Hepatocyte (in vitro differentiated cells): ENCODE results near the gene PNPLA7. TPM values are rescaled to one million over a fixed set of nuclear protein-coding genes. Genes with fewer than 3 reads are reported as not detected.
A peak's percentile ranks its signal among the peaks of the same experiment; 100 is the strongest.

Experiments used
- DNase-seq: peaks from one replicate; pipeline ENCODE4 v3.0.0-alpha.2; 2016; ENCODE audit warnings: low spot score
- H2AFZ ChIP-seq: fragments of 200-600 bp; sonication (generic); 2 replicates; pipeline ENCODE4 v1.6.0; 2016; ENCODE audit warnings: antibody characterized with exemption, mild to moderate bottlenecking
- H3K27ac ChIP-seq: fragments of 200-600 bp; sonication (generic); 2 replicates; pipeline ENCODE4 v1.5.1; 2016; ENCODE audit warnings: mild to moderate bottlenecking
- H3K27me3 ChIP-seq: fragments of 200-600 bp; sonication (generic); 2 replicates; pipeline ENCODE4 v1.6.1; 2016
- H3K36me3 ChIP-seq: fragments of 200-600 bp; sonication (generic); replicated peaks from 2 replicates; pipeline ENCODE4 v1.5.1; 2016; ENCODE audit warnings: low read depth; ENCODE audit not compliant: insufficient read depth
- H3K4me1 ChIP-seq: fragments of 200-600 bp; sonication (generic); 2 replicates; pipeline ENCODE4 v1.5.1; 2016; ENCODE audit warnings: mild to moderate bottlenecking, moderate library complexity; ENCODE audit not compliant: insufficient read depth
- H3K4me2 ChIP-seq: fragments of 200-600 bp; sonication (generic); 2 replicates; pipeline ENCODE4 v1.6.0; 2016
- H3K4me3 ChIP-seq: fragments of 200-600 bp; sonication (generic); 2 replicates; pipeline ENCODE4 v1.5.1; 2016; ENCODE audit warnings: mild to moderate bottlenecking
- H3K79me2 ChIP-seq: fragments of 200-600 bp; sonication (generic); 2 replicates; pipeline ENCODE4 v1.6.0; 2017; ENCODE audit warnings: mild to moderate bottlenecking
- H3K9me2 ChIP-seq: fragments of 200-600 bp; sonication (generic); replicated peaks from 2 replicates; pipeline ENCODE4 v1.6.0; 2017; ENCODE audit warnings: mild to moderate bottlenecking; ENCODE audit not compliant: insufficient read depth
- H3K9me3 ChIP-seq: fragments of 200-600 bp; sonication (generic); 2 replicates; pipeline ENCODE4 v1.5.1; 2016; ENCODE audit warnings: low read depth, mild to moderate bottlenecking
- H4K20me1 ChIP-seq: fragments of 200-600 bp; sonication (generic); 2 replicates; pipeline ENCODE4 v1.6.0; 2016; ENCODE audit warnings: mild to moderate bottlenecking; ENCODE audit not compliant: insufficient read depth, poor library complexity, severe bottlenecking
- CTCF ChIP-seq: fragments of 200-600 bp; sonication (generic); IDR thresholded peaks from 2 replicates; pipeline ENCODE4 v1.5.1; 2016; ENCODE audit warnings: antibody characterized with exemption, mild to moderate bottlenecking; ENCODE audit not compliant: poor library complexity
- EZH2 ChIP-seq: fragments of 200-600 bp; sonication (generic); IDR thresholded peaks from 2 replicates; pipeline ENCODE4 v1.6.1; 2016; ENCODE audit warnings: antibody characterized with exemption, mild to moderate bottlenecking, borderline replicate concordance
- EZH2phosphoT487 ChIP-seq: fragments of 200-600 bp; sonication (generic); IDR thresholded peaks from one replicate; pipeline ENCODE4 v1.6.1; 2018; ENCODE audit warnings: antibody characterized with exemption, mild to moderate bottlenecking, low read depth, moderate library complexity; ENCODE audit not compliant: unreplicated experiment, severe bottlenecking
- WGBS: methylation state at CpG from one replicate; pipeline ENCODE4 v1.1.6; 2016; ENCODE audit warnings: low lambda C conversion rate; ENCODE audit errors: missing lambda C conversion rate; 5-methylcytosine and 5-hydroxymethylcytosine counted together
- polyA plus RNA-seq: library from polyadenylated mRNA; unstranded; fragments of >200 nt; fragmentation: Nextera tagmentation; extraction: Ambion mirVana; gene quantifications from 2 replicates; pipeline ENCODE4 v1.2.1, GENCODE V29; 2016
- total RNA-seq: library from RNA; depleted of rRNA; stranded (reverse); fragments of >200 nt; gene quantifications from 2 replicates; pipeline ENCODE4 v1.2.3, GENCODE V29; 2014

Gene PNPLA7
- total and polyA plus RNA-seq, 2 experiments from 2014 or later, result 0.62 to 0.77 TPM

GRCh38 chr9:137456864-137457405, 93.3 kb downstream of the PNPLA7 start:
- no peak overlapping the region for H3K27ac ChIP-seq
- no peaks in the 10 kb centered on the region for H3K27me3 ChIP-seq
- no peaks in the 10 kb centered on the region for H3K36me3 ChIP-seq
- H3K4me2 ChIP-seq, result no peak overlapping the region
- H3K4me3 ChIP-seq, result no peak overlapping the region
- 96% methylated on average over 10 of the region's 10 CpGs for WGBS
- H3K79me2 ChIP-seq, result peaks cover 11% of the 10 kb centered on the region
- TF ChIP-seq CTCF (no peak), EZH2phosphoT487 (no peak), EZH2 (no peak)
- H2AFZ ChIP-seq, result no peak overlapping the region
- no peaks in the 10 kb centered on the region for H3K9me3 ChIP-seq
- no peak for DNase-seq
- peaks cover 3% of the 10 kb centered on the region for H4K20me1 ChIP-seq
- no peaks in the 10 kb centered on the region for H3K9me2 ChIP-seq
- peaks cover 4% of the 10 kb centered on the region for H3K4me1 ChIP-seq

GRCh38 chr9:137456061-137456863, 93.9 kb downstream of the PNPLA7 start:
- H3K27ac ChIP-seq, result no peak overlapping the region
- no peak overlapping the region for H2AFZ ChIP-seq
- no peak overlapping the region for H3K4me2 ChIP-seq
- no peak overlapping the region for H3K4me3 ChIP-seq
- TF ChIP-seq EZH2 (no peak), CTCF (no peak), EZH2phosphoT487 (no peak)
- no peak for DNase-seq
- H3K4me1 ChIP-seq, result peaks cover 4% of the 10 kb centered on the region
- H3K79me2 ChIP-seq, result peaks cover 11% of the 10 kb centered on the region
- no peaks in the 10 kb centered on the region for H3K27me3 ChIP-seq
- H3K36me3 ChIP-seq, result no peaks in the 10 kb centered on the region
- no peaks in the 10 kb centered on the region for H3K9me2 ChIP-seq
- H4K20me1 ChIP-seq, result peaks cover 3% of the 10 kb centered on the region
- WGBS, result 88% methylated on average over 11 of the region's 12 CpGs
- H3K9me3 ChIP-seq, result no peaks in the 10 kb centered on the region

- Histone ChIP-seq H3K4me3 (no peak overlapping the region), H3K79me2 (peaks cover 11% of the 10 kb centered on the region), H4K20me1 (peaks cover 3% of the 10 kb centered on the region), H3K4me2 (no peak overlapping the region), H3K27ac (peak overlapping the region; percentile 64), H3K36me3 (no peaks in the 10 kb centered on the region), H3K9me3 (no peaks in the 10 kb centered on the region), H3K27me3 (no peaks in the 10 kb centered on the region), H2AFZ (no peak overlapping the region), H3K9me2 (no peaks in the 10 kb centered on the region), H3K4me1 (peaks cover 4% of the 10 kb centered on the region)
- 93% methylated on average over 18 of the region's 18 CpGs for WGBS
- DNase-seq, result no peak
- TF ChIP-seq EZH2, result no peak
- no peak for TF ChIP-seq CTCF
- no peak for TF ChIP-seq EZH2phosphoT487
Measured at GRCh38 chr9:137455359-137455991, 94.7 kb downstream of the PNPLA7 start.
